H1 (cell line): Measurements from ENCODE around the gene RANBP17. TPM values are rescaled to one million over a fixed set of nuclear protein-coding genes. Genes with fewer than 3 reads are reported as not detected.

Experiments used
- CTCF ChIA-PET: fragments of 300-600 bp; sonication (Branson Sonifier 250); formaldehyde crosslinking; loops from one replicate; lab custom pipeline; 2021; ENCODE audit not compliant: partially characterized antibody; lab: Charles Lee
- POLR2A ChIA-PET: fragments of 300-600 bp; sonication (Branson Sonifier 250); formaldehyde crosslinking; loops from one replicate; lab custom pipeline; 2021; ENCODE audit warnings: inconsistent platforms; ENCODE audit not compliant: partially characterized antibody; lab: Charles Lee
- DNase-seq, 2 experiments: peaks; one replicate each; pipeline versions ENCODE4 v3.0.0 to v3.0.0-alpha.2; 2010 to 2022; ENCODE audit warnings: low spot score in 2 of 2, low read depth in 1 of 2, mixed read lengths in 1 of 2
- FAIRE-seq: peaks from 2 replicates; lab custom pipeline; 2011; peaks lifted over from hg19 to GRCh38; lab: Jason Lieb, UNC
- H2AFZ ChIP-seq: 2 replicates; pipeline ENCODE4 v1.8.1; 2012; ENCODE audit warnings: low read length, inconsistent platforms
- H2AK5ac ChIP-seq: 2 replicates; pipeline ENCODE4 v1.6.1; 2013; ENCODE audit warnings: low read depth, low read length
- H2BK120ac ChIP-seq: replicated peaks from 2 replicates; pipeline ENCODE3; 2013; ENCODE audit warnings: low read depth, low read length, inconsistent platforms
- H2BK12ac ChIP-seq: 2 replicates; pipeline ENCODE4 v1.6.1; 2013; ENCODE audit warnings: low read depth, low read length
- H2BK15ac ChIP-seq: 2 replicates; pipeline ENCODE4 v1.6.1; 2013; ENCODE audit warnings: low read length
- H2BK20ac ChIP-seq: 2 replicates; pipeline ENCODE4 v1.6.1; 2013; ENCODE audit warnings: low read length
- H2BK5ac ChIP-seq: 2 replicates; pipeline ENCODE4 v1.6.1; 2013; ENCODE audit warnings: low read depth, low read length
- H3K14ac ChIP-seq: 2 replicates; pipeline ENCODE4 v1.6.1; 2013; ENCODE audit warnings: inconsistent platforms; ENCODE audit not compliant: insufficient read length
- H3K18ac ChIP-seq: 2 replicates; pipeline ENCODE4 v1.6.1; 2013; ENCODE audit warnings: low read length; ENCODE audit errors: extremely low read depth
- H3K23ac ChIP-seq: 2 replicates; pipeline ENCODE4 v1.6.1; 2013; ENCODE audit warnings: inconsistent platforms; ENCODE audit not compliant: insufficient read length
- H3K23me2 ChIP-seq: 2 replicates; pipeline ENCODE4 v1.6.1; 2013; ENCODE audit warnings: low read depth, low read length
- H3K27ac ChIP-seq: 2 replicates; pipeline ENCODE4 v1.6.1; 2011; ENCODE audit warnings: low read depth, low read length, inconsistent platforms
- H3K27me3 ChIP-seq, 4 experiments: replicated peaks in 1 of 4; 1 replicate in 1 of 4; 2 replicates in 3 of 4; pipeline versions ENCODE4 v1.6.1 to v1.8.1; 2011 to 2013; ENCODE audit warnings: low read length in 3 of 4, mild to moderate bottlenecking in 3 of 4, inconsistent platforms in 2 of 4, mixed read lengths in 2 of 4, moderate library complexity in 1 of 4; ENCODE audit not compliant: control insufficient read depth in 3 of 4, insufficient read depth in 3 of 4; ENCODE audit errors: extremely low read depth in 1 of 4
- H3K36me3 ChIP-seq, 4 experiments: 2 replicates each; pipeline versions ENCODE4 v1.6.1 to v1.8.1; 2011 to 2013; ENCODE audit warnings: mild to moderate bottlenecking in 4 of 4, low read length in 3 of 4, moderate library complexity in 2 of 4, control low read depth in 1 of 4, inconsistent platforms in 1 of 4; ENCODE audit not compliant: insufficient read depth in 4 of 4, control insufficient read depth in 2 of 4
- H3K4ac ChIP-seq: replicated peaks from 2 replicates; pipeline ENCODE3; 2013; ENCODE audit warnings: low read length, low read depth, mixed read lengths, inconsistent platforms; ENCODE audit not compliant: insufficient read length
- H3K4me1 ChIP-seq, 4 experiments: replicated peaks in 1 of 4; 1 replicate in 1 of 4; 2 replicates in 3 of 4; pipeline versions ENCODE4 v1.6.1 to v1.8.1; 2011 to 2013; ENCODE audit warnings: low read length in 3 of 4, inconsistent platforms in 2 of 4, mixed read lengths in 1 of 4; ENCODE audit not compliant: insufficient read depth in 4 of 4, control insufficient read depth in 3 of 4
- H3K4me2 ChIP-seq, 2 experiments: 2 replicates each; pipeline versions ENCODE4 v1.6.1 to v1.8.1; 2011 to 2013; ENCODE audit warnings: low read depth in 2 of 2, low read length in 2 of 2, control low read depth in 1 of 2, inconsistent platforms in 1 of 2, mild to moderate bottlenecking in 1 of 2; ENCODE audit not compliant: insufficient read depth in 1 of 2
- H3K4me3 ChIP-seq, 4 experiments: fragments of 200-600, 300-600 bp in 1 of 4; sonication (generic), shearing (Covaris generic), sonication (Bioruptor Twin) in 1 of 4; 2 replicates each; pipeline versions ENCODE4 v1.5.1 to v1.8.1; 2011 to 2016; ENCODE audit warnings: low read length in 4 of 4, low read depth in 3 of 4, control low read depth in 2 of 4, inconsistent platforms in 2 of 4, mild to moderate bottlenecking in 2 of 4, mixed read lengths in 1 of 4, moderate library complexity in 1 of 4; ENCODE audit not compliant: insufficient read depth in 2 of 4; ENCODE audit errors: extremely low read depth in 1 of 4
- H3K56ac ChIP-seq: replicated peaks from 2 replicates; pipeline ENCODE3; 2013; ENCODE audit warnings: low read depth, mild to moderate bottlenecking, mixed read lengths, low read length, inconsistent platforms; ENCODE audit not compliant: insufficient read length
- H3K79me1 ChIP-seq: 2 replicates; pipeline ENCODE4 v1.6.1; 2013; ENCODE audit warnings: low read depth, low read length, control low read depth
- H3K79me2 ChIP-seq, 2 experiments: 2 replicates each; pipeline versions ENCODE4 v1.6.1 to v1.8.1; 2012 to 2013; ENCODE audit warnings: low read length in 2 of 2, mild to moderate bottlenecking in 2 of 2, inconsistent platforms in 1 of 2; ENCODE audit not compliant: insufficient read depth in 2 of 2, control insufficient read depth in 1 of 2
- H3K9ac ChIP-seq, 4 experiments: replicated peaks in 1 of 4; 1 replicate in 1 of 4; 2 replicates in 3 of 4; pipeline versions ENCODE4 v1.6.1 to v1.8.1; 2011 to 2013; ENCODE audit warnings: low read depth in 3 of 4, low read length in 3 of 4, control low read depth in 2 of 4, mild to moderate bottlenecking in 2 of 4, moderate library complexity in 2 of 4, inconsistent platforms in 1 of 4; ENCODE audit errors: extremely low read depth in 1 of 4
- H3K9me3 ChIP-seq, 2 experiments: 2 replicates each; pipeline versions ENCODE4 v1.6.1 to v1.8.1; 2012 to 2013; ENCODE audit warnings: mild to moderate bottlenecking in 2 of 2, moderate library complexity in 2 of 2, control low read depth in 1 of 2, inconsistent platforms in 1 of 2, low read depth in 1 of 2, low read length in 1 of 2, mixed read lengths in 1 of 2; ENCODE audit not compliant: insufficient read depth in 2 of 2
- H4K20me1 ChIP-seq, 2 experiments: replicated peaks in 1 of 2; 2 replicates each; pipeline versions ENCODE3 to v1.8.1; 2011 to 2013; ENCODE audit warnings: inconsistent platforms in 2 of 2, low read length in 2 of 2, mild to moderate bottlenecking in 1 of 2; ENCODE audit not compliant: insufficient read depth in 2 of 2, control insufficient read depth in 1 of 2
- H4K5ac ChIP-seq: 2 replicates; pipeline ENCODE4 v1.6.1; 2013; ENCODE audit warnings: low read length, low read depth, mixed read lengths, inconsistent platforms; ENCODE audit not compliant: insufficient read length
- H4K8ac ChIP-seq: 2 replicates; pipeline ENCODE4 v1.8.0; 2013; ENCODE audit warnings: mild to moderate bottlenecking, moderate library complexity, low read length, inconsistent platforms; ENCODE audit not compliant: insufficient read depth; ENCODE audit errors: extremely low read depth
- H4K91ac ChIP-seq: replicated peaks from 2 replicates; pipeline ENCODE3; 2013; ENCODE audit warnings: low read length, mixed read lengths, inconsistent platforms; ENCODE audit not compliant: insufficient read length
- CTBP2 ChIP-seq: IDR thresholded peaks from 2 replicates; pipeline ENCODE4 v1.7.0; 2011; ENCODE audit warnings: borderline replicate concordance, mild to moderate bottlenecking, moderate library complexity, mixed read lengths, low read length; ENCODE audit not compliant: insufficient read depth, insufficient read length
- JUN ChIP-seq: IDR thresholded peaks from 2 replicates; pipeline ENCODE4 v1.6.1; 2011; ENCODE audit warnings: low read depth, mild to moderate bottlenecking, improper control_type of control experiment, low read length
- RXRA ChIP-seq: IDR thresholded peaks from 2 replicates; pipeline ENCODE4 v1.6.1; 2011; ENCODE audit warnings: low read depth, mild to moderate bottlenecking, low read length, moderate library complexity; ENCODE audit not compliant: insufficient read depth
- TCF12 ChIP-seq: IDR thresholded peaks from 2 replicates; pipeline ENCODE4 v1.6.1; 2011; ENCODE audit warnings: low read depth, mild to moderate bottlenecking, low read length
- YY1 ChIP-seq: IDR thresholded peaks from 2 replicates; pipeline ENCODE4 v1.6.1; 2011; ENCODE audit warnings: low read depth, mild to moderate bottlenecking, low read length
- WGBS, 2 experiments: shearing (Covaris generic) in 1 of 2; methylation state at CpG; one replicate each; pipeline versions ENCODE4 v1.1.6 to v1.1.7; 2013 to 2015; ENCODE audit warnings: low lambda C conversion rate in 2 of 2, mixed read lengths in 2 of 2, inconsistent platforms in 1 of 2, low coverage in 1 of 2, missing lambda C conversion rate in 1 of 2; ENCODE audit not compliant: insufficient replicate concordance in 2 of 2, insufficient coverage in 1 of 2, insufficient read length in 1 of 2; ENCODE audit errors: extremely low coverage in 1 of 2, missing lambda C conversion rate in 1 of 2; 5-methylcytosine and 5-hydroxymethylcytosine counted together
- polyA plus RNA-seq, 7 experiments: library from polyadenylated mRNA; depleted of rRNA in 3 of 7; stranded (reverse) in 5 of 7; unstranded in 2 of 7; fragments of >200 nt in 5 of 7; fragments of 200-250 nt in 2 of 7; gene quantifications; 1 replicate in 5 of 7; 2 replicates in 1 of 7; 4 replicates in 1 of 7; pipeline versions ENCODE4 v1.2.1 to v1.2.3, GENCODE V29; 2011 to 2013; ENCODE audit warnings: missing spikeins in 2 of 7, mixed read lengths in 2 of 7
- total RNA-seq: library from RNA; stranded (reverse); fragmentation: NEBNext Ultra II Directional; extraction: Animal tissue kit (Norgen Biotek cat#: 25700); gene quantifications from 2 replicates; pipeline ENCODE4 v1.2.1, GENCODE V29; 2021
- TF ChIP-seq, protein P1 (sequence below): IDR thresholded peaks from 2 replicates; pipeline ENCODE4 v1.6.1; 2011; ENCODE audit warnings: low read depth, mild to moderate bottlenecking, low read length; ENCODE audit not compliant: insufficient read depth

RANBP17 gene
- total and polyA plus RNA-seq, 2 of the 8 experiments (the other 6 are each of a cell fraction or from before 2014, with no cell fraction given), result 8.6 to 21.3 TPM

DNA sequence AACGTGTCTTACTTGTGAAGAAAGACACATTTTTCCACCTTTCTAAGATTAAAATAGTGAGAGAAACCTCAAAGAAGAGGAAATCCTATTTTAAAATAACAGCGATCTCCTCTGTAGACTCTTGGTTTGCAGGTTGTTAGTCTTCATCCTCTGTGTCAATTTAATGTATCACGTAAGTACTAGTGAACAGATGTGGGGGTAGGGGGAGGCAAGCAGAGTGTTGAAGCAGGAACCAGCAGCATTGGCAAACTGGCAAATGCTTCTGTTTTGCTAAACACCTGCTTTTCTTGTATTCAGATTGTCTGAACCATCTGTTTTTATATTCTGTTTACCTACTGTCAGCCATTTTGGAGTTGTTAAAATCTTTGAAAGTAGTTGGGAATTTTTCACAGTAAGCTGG, 288.0 kb downstream of the RANBP17 start:
- H4K91ac ChIP-seq, result no peak overlapping the region
- DNase-seq, result no peak
- no peak overlapping the region for H2AFZ ChIP-seq
- TF ChIP-seq, protein P1, sequence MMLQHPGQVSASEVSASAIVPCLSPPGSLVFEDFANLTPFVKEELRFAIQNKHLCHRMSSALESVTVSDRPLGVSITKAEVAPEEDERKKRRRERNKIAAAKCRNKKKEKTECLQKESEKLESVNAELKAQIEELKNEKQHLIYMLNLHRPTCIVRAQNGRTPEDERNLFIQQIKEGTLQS, result no peak
- TF ChIP-seq JUN (no peak), YY1 (0 out of 2 replicates have a peak, but pooled peaks have one; percentile 12), CTBP2 (no peak), RXRA (no peak), TCF12 (no peak)
- H3K4me2 ChIP-seq, result no peak overlapping the region
- H2AK5ac ChIP-seq, result no peak overlapping the region
- no peak overlapping the region for H3K27ac ChIP-seq
- no peaks in the 10 kb centered on the region for H3K79me2 ChIP-seq
- H3K4me1 ChIP-seq, result peaks cover 0 to 3% (median under 1%) of the 10 kb centered on the region in 4 experiments; a peak in 2 of 7 replicates
- FAIRE-seq, result no peak
- no peaks in the 10 kb centered on the region for H3K79me1 ChIP-seq
- H2BK5ac ChIP-seq, result no peak overlapping the region
- H3K9me3 ChIP-seq, result no peaks in the 10 kb centered on the region
- H3K14ac ChIP-seq, result no peak overlapping the region
- POLR2A ChIA-PET, result no interaction called here
- no peaks in the 10 kb centered on the region for H3K27me3 ChIP-seq
- no peak overlapping the region for H2BK15ac ChIP-seq
- no peak overlapping the region for H2BK20ac ChIP-seq
- no peaks in the 10 kb centered on the region for H3K23me2 ChIP-seq
- no peak overlapping the region for H3K4ac ChIP-seq
- H3K23ac ChIP-seq, result no peak overlapping the region
- no peak overlapping the region for H3K56ac ChIP-seq
- no peaks in the 10 kb centered on the region for H3K36me3 ChIP-seq
- CTCF ChIA-PET, result interaction anchor here (1.7 kb wide), 1 partner anchor 12 kb away, joined by 5 read pairs; no protein-coding TSS in a partner anchor
- H4K8ac ChIP-seq, result no peak overlapping the region
- H3K18ac ChIP-seq, result no peak overlapping the region
- H2BK120ac ChIP-seq, result no peak overlapping the region
- H3K9ac ChIP-seq, result no peak overlapping the region
- H4K20me1 ChIP-seq, result no peaks in the 10 kb centered on the region
- no peak overlapping the region for H3K4me3 ChIP-seq
- no peak overlapping the region for H4K5ac ChIP-seq
- 85% methylated on average over 3 of the region's 3 CpGs; no CpG with 5 or more reads in 1 of the 2 experiments for WGBS, 2 experiments
- H2BK12ac ChIP-seq, result no peak overlapping the region
